GM18508 (cell line): ENCODE measurements around the gene PRKAG2.

Experiments
- ATAC-seq: cut with Tn5 transposase; IDR thresholded peaks from one replicate; pipeline ENCODE4 v1.9.1; 2021; ENCODE audit warnings: moderate number of reproducible peaks; ENCODE audit not compliant: insufficient read depth, unreplicated experiment

Gene PRKAG2

DNA sequence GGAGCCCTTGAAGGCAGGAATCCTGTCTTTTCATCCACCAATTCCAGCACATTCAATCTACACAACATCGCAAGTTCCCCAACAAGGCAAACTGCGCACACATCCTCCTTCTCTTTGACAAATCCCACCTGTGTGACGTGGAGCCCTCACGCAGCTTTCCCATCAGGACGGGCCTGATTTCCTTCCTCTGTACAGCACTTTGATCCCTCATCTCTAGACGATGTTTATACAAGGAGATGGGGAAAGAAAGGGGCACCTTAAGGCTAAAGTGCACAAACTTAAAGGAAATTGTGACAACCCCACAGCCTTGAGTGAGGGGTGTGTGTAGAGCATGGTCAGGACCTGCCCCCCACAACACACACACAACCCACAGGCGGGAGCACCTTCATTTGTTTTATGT is 97.2 kb downstream of the PRKAG2 start:
- ATAC-seq, result no peak

DNA sequence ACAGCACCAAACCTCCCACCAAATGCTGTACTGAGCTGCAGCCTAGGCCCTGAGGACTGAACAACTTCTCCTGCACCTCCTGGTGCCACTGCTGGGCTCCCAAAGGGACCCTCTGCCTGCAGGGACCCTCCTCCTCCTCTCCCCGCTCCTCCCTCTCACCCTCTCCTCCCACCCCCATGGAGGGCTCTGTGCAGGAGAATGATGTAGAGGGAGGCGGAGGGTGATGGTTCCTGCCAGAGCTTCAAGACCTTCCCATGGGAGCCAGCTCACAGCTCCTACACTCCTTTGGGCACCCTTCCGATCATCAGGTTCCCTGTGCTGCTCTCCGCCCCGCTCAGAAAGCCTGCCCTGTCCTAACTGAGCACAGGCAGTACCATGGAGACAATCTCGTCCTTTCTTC is 97.7 kb downstream of the PRKAG2 start:
- ATAC-seq, result no peak

DNA sequence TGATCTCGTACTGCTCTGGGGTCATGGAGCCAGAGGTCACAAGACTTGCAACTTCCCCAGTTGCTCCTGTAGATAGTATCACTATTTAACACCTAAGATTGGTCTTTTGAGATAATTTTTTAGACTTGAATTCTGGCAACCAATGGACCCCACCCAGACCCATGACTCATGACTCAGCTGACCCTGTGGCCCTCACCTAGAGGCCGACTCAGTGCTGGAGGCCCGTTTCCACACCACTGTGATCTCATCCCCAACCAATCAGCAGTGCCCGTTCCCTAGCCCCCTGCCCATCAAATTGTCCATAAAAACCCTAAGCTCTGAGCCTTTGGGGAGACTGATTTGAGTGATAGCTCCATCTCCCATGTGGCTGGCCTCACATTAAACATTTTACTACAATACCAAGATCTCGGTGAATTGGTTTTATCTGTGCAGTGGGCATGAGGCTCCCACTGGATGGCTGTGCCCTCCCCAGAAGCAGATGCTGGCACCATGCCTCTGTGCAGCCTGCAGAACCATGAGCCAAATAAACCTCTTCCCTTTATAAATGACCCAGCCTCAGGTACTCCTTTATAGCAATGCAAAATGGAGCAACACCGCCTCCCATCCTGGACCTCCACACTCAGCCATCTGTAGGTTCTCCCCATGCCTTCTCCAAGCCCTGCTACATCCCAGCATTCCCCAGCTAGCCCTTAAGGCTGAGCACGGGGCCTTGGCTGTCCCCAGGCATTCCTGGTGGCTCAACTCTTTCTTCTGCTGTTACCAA is 98.8 kb downstream of the PRKAG2 start:
- ATAC-seq, result no peak

DNA sequence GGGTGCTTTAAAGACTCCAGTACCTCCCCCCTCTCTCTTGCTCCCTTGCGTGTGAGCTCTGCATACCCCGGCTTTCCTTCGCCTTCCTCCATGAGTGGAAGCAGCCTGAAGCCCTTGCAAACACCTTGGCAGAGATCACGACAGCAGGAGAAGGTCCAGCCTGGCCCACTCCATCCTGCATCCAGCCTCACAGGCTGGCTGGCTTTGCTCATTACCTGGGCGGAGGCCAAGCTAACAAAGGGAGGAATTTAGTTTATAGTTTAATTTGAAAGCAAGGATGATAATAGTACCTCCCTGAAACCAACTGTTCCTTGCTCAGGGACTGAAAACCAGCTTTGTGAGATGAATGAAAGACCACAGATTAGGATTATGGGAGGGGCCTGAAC is 99.4 kb downstream of the PRKAG2 start:
- no peak for ATAC-seq

DNA sequence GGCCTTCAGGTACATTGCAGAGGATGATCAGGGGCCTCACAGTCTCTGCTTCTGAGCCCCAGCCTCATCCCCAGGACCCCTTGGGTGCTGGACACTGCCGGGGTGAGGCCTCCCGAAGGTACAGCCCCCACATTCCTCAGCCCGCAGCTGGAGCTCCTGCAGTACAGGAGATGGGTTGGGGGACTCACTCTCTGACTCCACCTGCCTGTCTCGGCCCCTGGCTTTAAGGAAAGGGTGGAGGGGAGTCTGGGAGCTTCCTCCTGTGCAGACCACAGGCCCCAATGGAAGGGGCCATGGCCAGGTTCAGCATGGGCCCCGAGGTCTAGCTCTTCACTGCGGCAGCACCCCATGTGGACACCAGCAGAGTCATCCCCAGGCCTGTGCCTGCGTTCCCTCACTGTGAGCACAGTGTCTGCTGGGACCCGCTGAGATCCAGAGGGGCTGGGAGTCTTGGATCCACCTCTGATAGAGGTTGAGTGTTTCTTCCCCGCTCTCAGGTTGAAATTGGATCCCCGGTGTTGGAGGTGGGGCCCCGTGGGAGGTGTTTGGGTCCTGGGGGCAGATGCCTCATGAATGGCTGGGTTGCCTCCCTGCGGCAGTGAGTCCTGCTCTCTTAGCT is 99.9 kb downstream of the PRKAG2 start:
- no peak for ATAC-seq

DNA sequence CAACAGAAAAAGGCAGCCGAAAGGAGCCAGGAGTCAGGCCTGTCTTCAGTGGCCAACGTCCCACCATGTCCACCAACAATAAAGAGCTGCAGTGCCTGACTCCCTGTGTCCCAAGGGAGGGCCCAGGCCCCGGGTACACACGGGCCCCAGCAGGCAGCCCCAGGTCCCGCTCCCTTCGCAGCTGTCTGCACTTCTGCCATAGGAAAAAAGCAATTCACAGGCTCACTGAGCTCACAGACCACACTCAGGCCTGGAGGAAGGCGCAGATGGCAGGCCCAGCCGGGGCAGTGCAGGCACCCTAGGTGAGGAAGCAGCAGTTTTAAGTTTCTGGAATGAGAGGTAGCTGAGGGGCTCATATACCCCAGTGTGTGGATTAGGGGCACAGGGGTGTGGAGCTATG is 100.5 kb downstream of the PRKAG2 start:
- no peak for ATAC-seq

DNA sequence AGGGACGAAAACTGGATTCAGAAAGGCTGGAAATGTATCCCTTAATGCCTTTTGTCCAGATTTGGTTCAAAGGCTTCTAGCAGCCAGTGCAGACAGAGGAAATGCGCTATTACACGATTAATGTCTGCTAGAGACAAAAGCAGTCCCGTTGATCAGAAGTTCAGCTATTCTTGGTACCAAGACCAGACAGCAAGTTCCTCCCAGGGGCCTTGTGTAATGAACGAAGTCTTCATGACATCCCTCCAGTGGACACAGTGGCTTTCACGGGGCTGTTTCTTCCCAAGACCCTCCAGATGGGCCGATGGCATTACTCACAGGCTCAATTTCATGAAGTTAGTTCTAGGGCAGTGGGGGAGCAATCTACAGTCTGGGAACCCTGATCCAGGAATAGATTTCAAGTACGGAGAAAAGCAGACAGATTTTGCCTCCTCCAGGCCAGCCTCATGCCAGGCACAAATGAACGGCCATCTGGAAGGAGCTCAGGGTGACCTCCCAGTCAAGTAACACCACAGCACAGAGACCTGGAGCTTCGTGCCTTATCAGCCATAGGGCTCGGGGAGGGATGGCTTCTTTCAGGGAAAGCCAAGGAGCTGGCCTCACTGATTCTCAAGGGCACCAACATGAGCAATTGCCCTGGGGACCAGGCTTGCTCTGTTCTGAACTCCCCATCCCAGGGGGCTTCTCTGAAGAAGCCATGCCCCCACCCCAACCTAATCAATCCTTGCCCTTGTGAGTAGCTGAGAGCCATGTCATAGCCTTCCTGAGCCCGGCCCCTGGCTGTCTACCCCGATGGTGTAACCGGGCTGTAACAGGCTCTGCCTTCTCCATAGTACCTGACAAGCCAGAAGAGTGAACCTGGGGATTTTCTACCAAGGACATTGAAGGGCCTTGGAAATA is 101.1 kb downstream of the PRKAG2 start:
- ATAC-seq, result no peak

DNA sequence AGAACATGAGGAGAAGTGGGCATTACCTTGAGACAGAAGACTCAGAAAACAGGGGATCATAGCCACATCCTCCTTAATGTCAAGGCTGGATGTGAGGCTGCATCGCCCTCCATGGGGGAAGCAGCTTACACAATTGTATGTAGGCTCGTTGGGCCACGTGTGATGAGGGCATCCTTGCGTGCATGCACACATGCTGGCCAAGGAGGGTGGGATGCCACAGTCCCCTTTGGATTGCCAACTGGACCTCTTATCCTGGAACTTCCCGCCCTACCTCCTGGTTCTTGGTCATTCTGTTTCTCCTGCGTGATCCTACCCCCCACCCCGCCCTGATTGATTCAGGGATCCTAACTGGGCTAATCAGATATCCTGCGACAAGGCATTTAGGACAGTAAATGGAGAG is 102.0 kb downstream of the PRKAG2 start:
- no peak for ATAC-seq

DNA sequence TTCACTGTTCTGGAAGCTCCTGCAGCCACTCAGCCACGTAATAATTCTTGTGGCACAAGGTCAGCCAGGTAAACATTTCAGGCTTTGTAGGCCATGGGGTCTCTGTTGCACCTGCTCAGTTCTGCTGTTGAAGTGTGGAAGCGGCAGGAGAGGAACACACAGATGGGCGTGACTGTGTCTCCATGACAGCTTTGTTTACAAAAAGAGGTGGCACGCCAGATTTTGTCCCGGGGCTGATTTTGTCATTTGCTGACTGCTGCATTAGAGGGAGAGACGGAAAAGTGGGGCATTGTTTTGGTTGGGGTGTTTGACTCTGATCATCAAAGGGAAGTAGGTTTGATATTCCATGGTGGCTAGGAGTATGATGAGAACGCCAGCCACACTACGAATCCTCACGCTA is 103.1 kb downstream of the PRKAG2 start:
- ATAC-seq, result no peak

DNA sequence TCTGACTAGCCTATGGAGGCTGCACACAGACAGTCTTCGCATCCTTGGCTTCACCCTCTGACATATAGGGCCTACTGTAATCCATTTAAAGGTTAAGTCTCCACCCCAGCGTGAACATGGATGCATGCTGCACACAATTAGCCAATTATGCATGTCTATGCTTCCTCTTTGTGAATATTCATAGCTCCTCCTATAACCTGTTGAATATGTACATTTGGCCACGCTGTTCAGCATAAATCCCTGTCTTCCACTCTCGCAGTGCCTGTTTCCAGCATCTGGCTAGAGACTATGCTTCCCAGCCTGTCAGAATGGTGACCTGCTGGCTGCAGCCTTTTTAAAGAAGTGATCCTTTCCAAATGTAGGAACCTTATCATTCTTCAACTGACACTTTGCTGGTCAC is 106.7 kb downstream of the PRKAG2 start:
- ATAC-seq, result no peak

DNA sequence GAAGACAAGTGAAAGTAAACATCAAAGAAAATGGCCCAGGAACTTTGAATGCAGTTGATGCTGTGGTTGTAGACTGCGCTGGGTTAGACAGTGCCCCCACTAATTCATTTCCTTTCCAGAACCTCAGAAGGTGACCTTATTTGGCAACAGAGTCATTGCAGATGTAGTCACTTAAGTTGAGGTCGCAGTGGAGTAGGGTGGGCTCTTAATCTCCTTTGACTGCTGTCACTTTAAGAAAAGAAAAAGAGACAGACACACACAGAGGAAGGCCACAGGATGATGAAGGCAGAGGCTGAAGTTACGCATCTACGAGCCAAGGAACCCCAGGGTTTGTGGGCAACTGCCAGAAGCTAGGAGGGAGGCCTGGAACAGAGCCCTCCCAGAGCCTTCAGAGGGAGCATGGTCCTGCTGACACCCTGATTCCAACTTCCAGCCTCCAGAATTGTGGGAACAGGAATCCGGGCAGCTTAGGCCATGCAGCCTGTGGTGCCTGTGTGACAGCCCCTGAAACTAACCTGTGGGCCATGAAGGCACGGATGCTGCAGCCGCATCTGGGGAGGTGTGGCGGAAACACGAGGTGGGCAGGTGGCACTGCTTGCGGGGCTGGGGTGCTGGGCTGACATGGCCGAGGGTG is 107.6 kb downstream of the PRKAG2 start:
- ATAC-seq, result no peak

DNA sequence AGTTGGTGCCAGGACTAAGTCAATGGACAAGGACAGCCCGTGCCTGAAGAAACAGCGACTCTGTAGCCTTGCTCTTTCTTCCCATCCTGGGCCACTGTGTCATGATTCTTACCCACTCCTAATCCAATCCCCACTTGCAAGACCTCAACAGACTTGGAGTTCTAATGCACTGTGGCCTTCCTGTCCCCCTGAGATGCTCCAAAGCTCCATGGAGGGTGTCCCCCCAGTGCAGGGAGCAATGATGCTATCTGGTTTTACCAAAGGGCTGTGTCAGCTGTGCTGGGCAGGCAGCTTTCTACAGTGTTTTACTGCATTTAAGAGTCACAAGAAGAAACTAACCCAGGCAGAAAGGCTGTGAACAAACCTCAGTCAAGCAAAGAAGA is 108.1 kb downstream of the PRKAG2 start:
- ATAC-seq, result no peak

DNA sequence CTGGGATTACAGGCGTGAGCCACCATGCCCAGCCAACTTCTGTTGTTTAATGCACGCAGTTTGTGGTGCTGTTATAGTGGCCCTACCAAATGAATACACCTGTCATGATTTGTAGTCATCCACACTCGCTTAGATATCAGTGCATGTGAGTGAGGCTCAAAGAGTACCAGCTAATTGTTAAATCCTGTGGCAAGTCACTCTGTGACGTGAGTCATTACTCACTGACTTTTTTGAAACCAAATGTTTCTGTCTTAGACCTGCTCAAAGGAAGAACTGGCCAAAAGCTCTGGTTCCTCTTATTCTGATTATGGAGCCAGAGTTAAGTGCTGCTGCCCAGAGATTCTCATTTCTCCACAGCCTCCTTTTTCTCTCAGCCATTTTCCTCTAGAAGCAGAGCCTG is 109.4 kb downstream of the PRKAG2 start:
- no peak for ATAC-seq

DNA sequence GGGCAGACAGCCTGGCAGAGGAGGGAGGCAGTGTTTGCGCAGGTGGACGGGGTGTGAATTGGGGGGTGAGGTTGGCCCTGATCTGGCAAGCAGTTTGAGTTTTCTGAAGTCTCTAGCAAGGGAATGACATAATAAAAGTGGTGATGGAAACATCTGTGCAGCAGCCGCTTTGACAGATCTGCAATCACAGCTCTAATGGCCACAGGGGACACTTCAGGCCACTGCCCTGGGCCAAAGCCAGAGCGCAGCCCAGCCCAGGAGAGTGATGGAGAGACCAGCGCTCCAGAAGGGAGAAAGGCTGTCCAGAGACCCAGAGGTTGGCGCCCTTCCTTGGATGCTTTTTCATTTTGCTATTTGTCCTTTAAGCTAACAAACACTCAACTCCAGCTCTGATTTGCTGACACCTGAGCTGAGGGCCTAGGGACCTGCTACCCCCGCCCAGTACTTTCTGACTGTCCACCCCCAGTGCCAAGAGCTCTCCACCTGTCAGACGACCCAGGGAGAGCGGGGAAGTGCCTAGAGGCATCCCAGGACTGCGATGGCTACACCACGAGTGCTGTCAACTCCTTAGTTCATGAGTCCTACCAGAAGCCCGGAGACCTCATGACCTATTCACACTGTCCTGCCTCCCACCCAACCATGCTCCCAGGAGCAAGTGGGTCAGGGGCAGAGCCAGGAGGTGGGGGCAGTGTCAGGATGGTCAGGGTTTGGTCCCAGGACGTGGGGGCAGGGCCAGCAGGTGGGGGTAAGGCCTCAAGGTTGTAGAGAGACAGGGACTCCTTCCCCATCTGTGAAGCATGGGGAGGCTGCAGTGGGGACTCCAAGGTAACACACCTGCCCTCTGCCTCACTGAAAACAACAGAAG is 112.6 kb downstream of the PRKAG2 start:
- no peak for ATAC-seq

DNA sequence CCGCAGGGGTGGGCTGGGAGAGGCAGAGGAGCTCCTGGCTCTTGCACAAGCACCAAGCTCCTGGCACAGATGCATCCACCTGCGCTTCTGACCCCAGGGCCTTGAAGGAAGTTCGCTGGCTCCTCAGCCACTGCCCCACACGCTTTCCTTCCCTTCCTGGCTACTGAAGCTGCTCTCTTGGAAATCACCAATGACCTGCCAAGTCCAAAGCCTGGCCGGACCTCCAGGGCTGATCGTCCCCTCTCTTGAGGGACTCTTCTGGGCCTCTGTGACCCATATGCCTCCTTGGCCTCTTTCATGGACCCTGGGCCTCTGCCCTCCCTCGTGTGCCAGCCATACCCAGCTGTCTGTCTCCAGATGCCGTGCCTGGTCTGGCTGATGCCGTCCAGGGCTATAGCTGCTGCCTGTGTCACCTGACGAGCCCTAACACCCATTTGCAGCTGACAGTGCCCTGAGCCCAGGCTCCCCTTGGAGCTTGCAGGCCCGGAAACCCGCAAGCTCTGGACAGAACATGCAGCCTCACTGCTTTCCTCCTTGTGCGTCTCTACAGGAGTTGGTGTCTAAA is 113.4 kb downstream of the PRKAG2 start:
- no peak for ATAC-seq

DNA sequence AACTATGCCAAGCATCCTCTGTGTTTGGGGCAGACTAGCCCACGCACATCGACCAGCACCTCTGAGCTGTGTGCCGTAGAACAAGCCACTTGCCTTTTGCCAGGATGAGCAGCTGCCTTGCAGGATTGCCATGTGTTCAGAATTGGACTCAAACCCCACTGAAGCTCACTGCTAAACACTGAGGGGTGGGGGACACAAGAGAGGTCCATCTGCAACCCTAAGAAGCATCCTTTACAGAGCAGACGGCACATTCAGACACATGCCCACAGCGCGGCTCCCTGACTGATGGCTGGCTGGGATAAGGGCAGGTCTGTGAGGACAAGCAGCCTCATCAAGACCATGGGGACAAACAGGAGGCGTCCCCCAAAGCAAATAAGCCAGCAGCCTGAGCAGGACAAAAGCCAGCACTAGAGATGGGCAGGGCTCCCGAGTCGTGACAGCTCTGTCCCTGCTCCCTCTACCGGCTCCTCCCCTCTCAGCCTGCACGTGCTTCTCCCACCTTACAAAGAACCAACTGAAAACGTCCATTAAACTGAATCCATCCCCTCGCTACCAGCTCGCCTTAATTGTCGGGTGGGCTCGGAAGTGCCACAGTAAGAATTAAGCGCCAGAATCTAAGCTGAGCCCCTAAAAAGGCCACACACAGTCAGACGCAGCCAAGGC is 114.2 kb downstream of the PRKAG2 start:
- ATAC-seq, result no peak

DNA sequence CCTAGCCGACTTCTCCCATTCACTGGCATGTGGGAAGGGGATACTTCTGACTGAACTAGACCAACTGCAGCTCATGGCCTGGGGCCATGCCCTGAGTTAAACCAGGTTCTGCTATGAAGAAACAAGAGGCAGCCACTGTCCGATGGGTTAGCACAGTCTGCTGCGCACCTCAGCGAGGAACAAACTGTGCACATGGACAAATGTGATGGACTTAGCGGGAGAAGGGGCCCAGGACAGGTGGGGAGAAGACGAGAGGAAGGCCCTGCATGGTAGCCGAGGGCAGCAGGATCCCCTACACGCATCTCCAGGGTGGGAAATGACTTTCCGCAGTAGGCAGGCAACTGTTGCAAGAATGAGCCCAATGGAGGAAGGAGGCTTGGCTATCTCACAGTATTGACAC is 115.0 kb downstream of the PRKAG2 start:
- no peak for ATAC-seq

DNA sequence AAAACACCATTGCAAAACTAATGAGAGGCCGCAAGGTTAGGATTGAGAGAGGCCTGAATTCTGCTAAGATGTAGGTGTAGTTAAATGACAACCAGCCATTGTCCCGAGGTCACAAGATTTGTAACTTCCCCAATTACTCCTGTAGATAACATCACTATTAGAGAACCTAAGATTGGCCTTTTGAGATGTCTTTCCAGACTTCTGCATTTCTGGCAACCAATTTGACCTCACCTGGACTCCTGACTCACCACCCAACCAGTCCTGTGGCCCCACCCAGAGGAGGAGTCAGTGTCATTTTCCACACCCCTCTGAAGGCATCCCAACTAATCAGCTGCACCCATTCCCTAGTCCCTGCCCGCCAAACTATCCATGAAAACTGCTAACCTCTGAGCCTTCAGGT is 115.7 kb downstream of the PRKAG2 start:
- no peak for ATAC-seq

DNA sequence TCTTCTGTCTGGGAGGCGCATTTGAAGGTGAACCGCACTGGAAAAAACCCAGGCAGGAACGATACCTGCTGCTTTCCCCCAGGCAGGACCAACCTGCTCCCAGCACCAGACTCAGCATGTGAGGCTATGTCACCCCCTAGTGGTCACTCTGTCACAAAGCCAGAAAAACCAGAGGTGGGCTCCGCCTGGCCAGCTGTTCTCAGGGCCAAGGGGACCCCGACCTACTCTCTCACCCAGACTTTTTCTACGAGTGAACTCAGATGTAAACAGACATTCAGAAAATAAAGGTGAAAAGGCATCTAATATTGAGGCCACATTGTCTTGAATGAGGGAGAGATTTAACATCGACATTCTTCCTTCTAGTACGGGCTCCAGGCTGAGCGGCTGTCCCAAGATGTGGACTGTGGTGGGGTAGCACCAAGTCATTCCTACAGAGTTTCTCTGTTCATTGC is 117.3 kb downstream of the PRKAG2 start:
- ATAC-seq, result no peak
